Erythroblast (primary cell): ENCODE data around the gene CD84.

ENCODE experiments used
- GATA1 ChIP-seq: IDR thresholded peaks from 2 replicates; pipeline ENCODE4 v1.6.1; 2011; ENCODE audit warnings: low read depth, mild to moderate bottlenecking, control low read depth, low read length, moderate library complexity
- POLR2A ChIP-seq: IDR thresholded peaks from 2 replicates; pipeline ENCODE4 v1.6.1; 2011; ENCODE audit warnings: mild to moderate bottlenecking, low read length

GRCh38 chr1:160504651-160505050 is 74.6 kb downstream of the CD84 start:
- TF ChIP-seq POLR2A (no peak), GATA1 (no peak)
